HL-60 (cell line): ENCODE results near the gene NR2C1.

Experiments used
- CTCF ChIP-seq: IDR thresholded peaks from one replicate; pipeline ENCODE4 v1.5.1; 2011; ENCODE audit warnings: low read length, control low read depth, inconsistent platforms; ENCODE audit not compliant: insufficient read depth
- POLR2AphosphoS5 ChIP-seq: IDR thresholded peaks from 2 replicates; pipeline ENCODE4 v1.6.1; 2012; ENCODE audit warnings: low read depth
- REST ChIP-seq: IDR thresholded peaks from 2 replicates; pipeline ENCODE4 v1.6.1; 2012; ENCODE audit warnings: low read depth; ENCODE audit not compliant: insufficient replicate concordance

GRCh38 chr12:94980577-94980976, 92.8 kb downstream of the NR2C1 start:
- TF ChIP-seq CTCF (no peak), REST (no peak), POLR2AphosphoS5 (no peak)
